ENCODE data around the gene PCGF5.

- TF ChIP-seq POLR2A (IDR thresholded peaks at IDR 0.05): no peak
- no peak for TF ChIP-seq CTCF (IDR thresholded peaks at IDR 0.05 in 4 of 5, conservative IDR thresholded peaks at IDR 0.05 in 1 of 5)
Measured at GRCh38 chr10:91198781-91199180, 21.7 kb upstream of the PCGF5 start.

Measured in gastrocnemius medialis (tissue), 4 donors.